Sigmoid colon (tissue), 3 donors: Measurements from ENCODE around the gene LSR.

ENCODE experiments used
- POLR2A ChIP-seq, 2 donors: fragments of 450-650 bp; IDR thresholded peaks; one replicate each; pipeline ENCODE4 v1.6.1; 2016; ENCODE audit warnings: antibody characterized with exemption in 2 of 2, mild to moderate bottlenecking in 2 of 2, moderate library complexity in 2 of 2
- TF ChIP-seq, protein P1 (sequence below), 4 experiments: fragments of 450-650 bp in 3 of 4; fragments of 200-600 bp in 1 of 4; IDR thresholded peaks; one replicate each; pipeline ENCODE4 v1.5.1; 2016 to 2019; ENCODE audit warnings: antibody characterized with exemption in 4 of 4, mild to moderate bottlenecking in 3 of 4, moderate library complexity in 2 of 4

DNA sequence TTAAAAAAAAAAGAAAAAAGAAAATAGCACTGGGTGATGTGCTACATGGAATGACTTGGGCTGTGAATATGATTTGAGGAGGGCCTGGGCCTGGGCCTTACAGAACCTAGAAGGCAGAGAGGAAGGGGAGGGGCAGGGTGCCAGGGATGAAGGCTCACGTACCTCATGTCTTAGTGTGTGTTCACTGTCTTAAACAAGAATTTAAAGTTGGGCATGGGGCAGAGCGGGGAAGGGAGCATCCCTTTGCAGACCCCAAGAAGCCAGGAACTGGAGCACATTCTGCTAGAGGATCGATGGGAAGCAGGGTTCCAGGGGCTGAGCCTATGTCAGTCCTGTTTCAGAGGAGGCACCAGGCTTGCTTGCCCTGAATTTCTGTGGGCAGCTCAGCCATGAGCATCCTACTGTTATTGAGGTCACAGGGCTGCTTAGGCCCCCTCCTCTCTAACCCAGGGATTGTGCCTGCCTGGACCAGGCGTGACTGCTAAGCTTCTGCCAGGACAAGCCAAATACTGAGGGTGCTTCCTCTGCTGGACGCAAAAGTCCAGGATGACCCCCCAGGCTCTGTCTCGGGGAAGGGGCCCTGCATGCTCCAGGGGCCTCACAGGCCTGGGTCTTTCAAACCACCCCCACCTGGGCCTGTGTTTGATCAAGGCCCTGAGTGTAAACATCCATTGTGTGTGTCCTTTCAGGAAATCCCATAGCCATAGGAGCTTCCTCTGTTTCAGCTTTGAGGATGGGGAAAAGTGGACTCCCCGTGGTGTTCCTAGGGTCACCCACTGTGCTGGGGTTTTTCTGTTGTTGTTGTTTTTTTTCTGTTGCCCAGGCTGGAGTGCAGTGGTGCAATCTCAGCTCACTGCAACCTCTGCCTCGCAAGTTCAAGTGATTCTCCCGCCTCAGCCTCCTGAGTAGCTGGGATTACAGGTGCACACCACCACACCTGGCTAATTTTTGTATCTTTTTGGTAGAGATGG is 4.8 kb downstream of the LSR start:
- TF ChIP-seq, protein P1, sequence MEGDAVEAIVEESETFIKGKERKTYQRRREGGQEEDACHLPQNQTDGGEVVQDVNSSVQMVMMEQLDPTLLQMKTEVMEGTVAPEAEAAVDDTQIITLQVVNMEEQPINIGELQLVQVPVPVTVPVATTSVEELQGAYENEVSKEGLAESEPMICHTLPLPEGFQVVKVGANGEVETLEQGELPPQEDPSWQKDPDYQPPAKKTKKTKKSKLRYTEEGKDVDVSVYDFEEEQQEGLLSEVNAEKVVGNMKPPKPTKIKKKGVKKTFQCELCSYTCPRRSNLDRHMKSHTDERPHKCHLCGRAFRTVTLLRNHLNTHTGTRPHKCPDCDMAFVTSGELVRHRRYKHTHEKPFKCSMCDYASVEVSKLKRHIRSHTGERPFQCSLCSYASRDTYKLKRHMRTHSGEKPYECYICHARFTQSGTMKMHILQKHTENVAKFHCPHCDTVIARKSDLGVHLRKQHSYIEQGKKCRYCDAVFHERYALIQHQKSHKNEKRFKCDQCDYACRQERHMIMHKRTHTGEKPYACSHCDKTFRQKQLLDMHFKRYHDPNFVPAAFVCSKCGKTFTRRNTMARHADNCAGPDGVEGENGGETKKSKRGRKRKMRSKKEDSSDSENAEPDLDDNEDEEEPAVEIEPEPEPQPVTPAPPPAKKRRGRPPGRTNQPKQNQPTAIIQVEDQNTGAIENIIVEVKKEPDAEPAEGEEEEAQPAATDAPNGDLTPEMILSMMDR (IDR thresholded peaks at IDR 0.05): no peak
- TF ChIP-seq POLR2A (IDR thresholded peaks at IDR 0.05): no peak
